Pancreas (tissue), 10 donors: ENCODE results near the gene SYT12. TPM values are rescaled to one million over a fixed set of nuclear protein-coding genes. Genes with fewer than 3 reads are reported as not detected.
"Not testable (repeated sequence)": the region's sequence is repeated elsewhere in the genome, so short reads cannot be mapped to it uniquely, and the experiment has no call there.

Experiments used
- ATAC-seq, 4 donors: fragments of 200-7000 bp; cut with Tn5 transposase; one replicate each; pipeline versions ENCODE4 v1.8.0 to v1.9.1; 2020; ENCODE audit warnings: mild to moderate bottlenecking in 4 of 4, moderate library complexity in 4 of 4
- DNase-seq, 6 donors: peaks; one replicate each; pipeline ENCODE4 v3.0.0-alpha.2; 2020
- FAIRE-seq: peaks from 2 replicates; lab custom pipeline; 2012; peaks lifted over from hg19 to GRCh38; lab: Jason Lieb, UNC
- H3K27ac ChIP-seq, 4 donors: fragments of 200-600 bp; sonication (generic); 1 replicate in 3 of 4; 2 replicates in 1 of 4; pipeline versions ENCODE4 v1.5.0 to v1.8.0; 2020
- H3K27me3 ChIP-seq, 4 donors: fragments of 200-600 bp; one replicate each; pipeline ENCODE4 v1.8.0; 2021
- H3K36me3 ChIP-seq, 3 donors: fragments of 200-600 bp; sonication (generic) in 1 of 3; one replicate each; pipeline versions ENCODE4 v1.5.0 to v1.8.0; 2020 to 2021
- H3K4me1 ChIP-seq, 3 donors: fragments of 200-600 bp; one replicate each; pipeline ENCODE4 v1.8.0; 2021
- H3K4me3 ChIP-seq, 4 donors: fragments of 200-600 bp; sonication (generic) in 2 of 4; one replicate each; pipeline versions ENCODE4 v1.5.0 to v1.8.0; 2020 to 2021
- H3K9me3 ChIP-seq, 4 donors: fragments of 200-600 bp; one replicate each; pipeline ENCODE4 v1.8.0; 2021
- CTCF ChIP-seq, 4 donors: fragments of 200-600 bp; sonication (generic) in 3 of 4; IDR thresholded peaks; one replicate each; pipeline versions ENCODE4 v1.5.0 to v1.8.0; 2021; ENCODE audit warnings: antibody characterized with exemption in 4 of 4
- WGBS, 2 donors: extraction: QIAGEN DNeasy Blood & Tissue Kit; methylation state at CpG; one replicate each; pipeline ENCODE4 v1.1.7; 2013; 5-methylcytosine and 5-hydroxymethylcytosine counted together
- intact Hi-C, 3 donors: fragments of 100-400 bp; cut with DNase I; formaldehyde crosslinking; loops; one replicate each; pipeline versions ENCODE4 v1.11.1 to v1.14.2; 2022
- polyA plus RNA-seq, 2 donors: library from polyadenylated mRNA; stranded (reverse); fragments of 200-250 nt; gene quantifications; one replicate each; pipeline ENCODE4 v1.2.3, GENCODE V29; 2013
- total RNA-seq, 6 donors: library from RNA; stranded (reverse); fragmentation: NEBNext Ultra II Directional in 4 of 6; extraction: Animal tissue kit (Norgen Biotek cat#: 25700) in 4 of 6; gene quantifications; one replicate each; pipeline versions ENCODE4 v1.2.1 to v1.2.4, GENCODE V29; 2021 to 2023
- donor health status: healthy with polysubstance abuse.
- donor health status: DM: no; HTN: no; CAD: no; lungs with moderate emphysema.
- donor health status: DM: no; HTN: no; CAD: no.
- donor health status: control.
- donor health status: control.
- donor health status: Bipolar disorder and iron deficiency.
- donor health status: DM: yes; HTN: yes; CAD: no.
- donor health status: DM: no; HTN: no; CAD: no.
- donor health status: DM: no; HTN: no; CAD: no.
- donor health status: DM: yes; HTN: yes; CAD: no.

SYT12 gene
- total and polyA plus RNA-seq, 8 donors: 0.19 to 2.6 (median 0.42) TPM

- no peak for ATAC-seq
Observed at GRCh38 chr11:66987158-66987620, 35.7 kb upstream of the SYT12 start.

GRCh38 chr11:66987924-66988637 is 34.9 kb upstream of the SYT12 start:
- H3K9me3 ChIP-seq: no peaks in the 10 kb centered on the region
- FAIRE-seq (no peak), ATAC-seq (no peak), DNase-seq (no peak)
- H3K4me3 ChIP-seq: no peak overlapping the region
- TF ChIP-seq CTCF (IDR thresholded peaks at IDR 0.05): no peak
- 89 to 90% methylated on average over 13 of the region's 13 CpGs for WGBS, 2 donors
- H3K36me3 ChIP-seq: no peaks in the 10 kb centered on the region
- peaks cover 0 to 7% (median 6%) of the 10 kb centered on the region in 3 donors for H3K4me1 ChIP-seq
- H3K27ac ChIP-seq: no peak overlapping the region
- H3K27me3 ChIP-seq: no peaks in the 10 kb centered on the region
- intact Hi-C loops: no loop called here

More at GRCh38 chr11:66987158-66987620, 35.7 kb upstream of the SYT12 start:
- DNase-seq (no peak), FAIRE-seq (no peak)
- no peaks in the 10 kb centered on the region for H3K36me3 ChIP-seq
- intact Hi-C loops: no loop called here
- no peak overlapping the region for H3K4me3 ChIP-seq
- no peaks in the 10 kb centered on the region for H3K27me3 ChIP-seq
- TF ChIP-seq CTCF (IDR thresholded peaks at IDR 0.05): no peak
- H3K27ac ChIP-seq: no peak overlapping the region
- no peaks in the 10 kb centered on the region for H3K9me3 ChIP-seq
- H3K4me1 ChIP-seq: peaks cover 0 to 7% (median 6%) of the 10 kb centered on the region in 3 donors
- 84 to 88% methylated on average over 6 of the region's 6 CpGs for WGBS, 2 donors

- intact Hi-C loops, H3K9me3 ChIP-seq, H3K4me1 ChIP-seq, H3K36me3 ChIP-seq, H3K27ac ChIP-seq, H3K27me3 ChIP-seq, ATAC-seq, DNase-seq, FAIRE-seq, H3K4me3 ChIP-seq: not testable (repeated sequence)
- 93 to 95% methylated on average over 23 to 28 of the region's 28 CpGs for WGBS, 2 donors
Observed at GRCh38 chr11:66988741-66989140, 34.2 kb upstream of the SYT12 start.

- FAIRE-seq, H3K4me3 ChIP-seq, H3K4me1 ChIP-seq, H3K27me3 ChIP-seq, H3K9me3 ChIP-seq, H3K27ac ChIP-seq, ATAC-seq, DNase-seq, intact Hi-C loops, H3K36me3 ChIP-seq: not testable (repeated sequence)
- WGBS, 2 donors: 70 to 74% methylated on average over 9 of the region's 9 CpGs
Observed at GRCh38 chr11:66989360-66989759, 33.6 kb upstream of the SYT12 start.

GRCh38 chr11:66992041-66992440 is 30.9 kb upstream of the SYT12 start:
- Histone ChIP-seq H3K27me3 (no peaks in the 10 kb centered on the region), H3K36me3 (no peaks in the 10 kb centered on the region), H3K27ac (no peak overlapping the region), H3K9me3 (no peaks in the 10 kb centered on the region), H3K4me3 (no peak overlapping the region), H3K4me1 (no peaks in the 10 kb centered on the region)
- no peak for DNase-seq
- no peak for ATAC-seq
- no peak for TF ChIP-seq CTCF (IDR thresholded peaks at IDR 0.05)
- WGBS, 2 donors: 33 to 42% methylated on average over 2 of the region's 2 CpGs
- intact Hi-C loops: no loop called here
- no peak for FAIRE-seq
